Sigmoid colon (tissue), 7 donors: ENCODE results near the gene GPLD1. TPM values are rescaled to one million over a fixed set of nuclear protein-coding genes. Genes with fewer than 3 reads are reported as not detected.
A peak's percentile ranks its signal among the peaks of the same experiment; 100 is the strongest.
"Not testable (repeated sequence)": the region's sequence is repeated elsewhere in the genome, so short reads cannot be mapped to it uniquely, and the experiment has no call there.

ENCODE experiments used
- DNase-seq: peaks from one replicate; pipeline ENCODE4 v3.0.0-alpha.2; 2019
- H3K27ac ChIP-seq, 4 donors: fragments of 200-600 bp; sonication (generic); one replicate each; pipeline ENCODE4 v1.5.1; 2016 to 2019; ENCODE audit warnings: mild to moderate bottlenecking in 1 of 4
- H3K27me3 ChIP-seq, 3 donors: fragments of 200-600 bp; sonication (generic); one replicate each; pipeline ENCODE4 v1.5.1; 2019; ENCODE audit warnings: mild to moderate bottlenecking in 1 of 3
- H3K36me3 ChIP-seq, 4 donors: fragments of 200-600 bp; sonication (generic); one replicate each; pipeline ENCODE4 v1.5.1; 2016 to 2019
- H3K4me1 ChIP-seq, 4 donors: fragments of 200-600 bp; sonication (generic); one replicate each; pipeline ENCODE4 v1.5.1; 2017 to 2019
- H3K4me3 ChIP-seq, 4 donors: fragments of 200-600 bp; sonication (generic); one replicate each; pipeline ENCODE4 v1.5.1; 2017 to 2019; ENCODE audit warnings: mild to moderate bottlenecking in 2 of 4, moderate library complexity in 1 of 4
- H3K9me3 ChIP-seq, 4 donors: fragments of 200-600 bp in 3 of 4; sonication (generic) in 3 of 4; one replicate each; pipeline versions ENCODE4 v1.5.1 to v1.6.1; 2013 to 2019
- CTCF ChIP-seq, 4 experiments: fragments of 450-650 bp in 3 of 4; fragments of 200-600 bp in 1 of 4; IDR thresholded peaks; one replicate each; pipeline ENCODE4 v1.5.1; 2016 to 2019; ENCODE audit warnings: antibody characterized with exemption in 4 of 4, mild to moderate bottlenecking in 3 of 4, moderate library complexity in 2 of 4
- EP300 ChIP-seq, 4 donors: sonication (generic); formaldehyde crosslinking; IDR thresholded peaks; one replicate each; pipeline ENCODE4 v1.6.1; 2017; ENCODE audit warnings: antibody characterized with exemption in 4 of 4
- POLR2A ChIP-seq, 2 donors: fragments of 450-650 bp; IDR thresholded peaks; one replicate each; pipeline ENCODE4 v1.6.1; 2016; ENCODE audit warnings: antibody characterized with exemption in 2 of 2, mild to moderate bottlenecking in 2 of 2, moderate library complexity in 2 of 2
- POLR2AphosphoS5 ChIP-seq, 4 donors: sonication (generic); formaldehyde crosslinking; IDR thresholded peaks; one replicate each; pipeline ENCODE4 v1.6.1; 2017; ENCODE audit warnings: antibody characterized with exemption in 4 of 4
- WGBS, 2 donors: extraction: QIAGEN DNeasy Blood & Tissue Kit; methylation state at CpG; one replicate each; pipeline ENCODE4 v1.1.7; 2013; 5-methylcytosine and 5-hydroxymethylcytosine counted together
- intact Hi-C: fragments of 100-400 bp; cut with DNase I; formaldehyde crosslinking; loops from one replicate; pipeline ENCODE4 v1.15.1; 2023
- polyA plus RNA-seq, 3 donors: library from polyadenylated mRNA; stranded (reverse); fragments of 200-250 nt; gene quantifications; one replicate each; pipeline ENCODE4 v1.2.3, GENCODE V29; 2013
- total RNA-seq, 4 donors: library from RNA; depleted of rRNA; stranded (reverse); fragments of >200 nt; gene quantifications; one replicate each; pipeline ENCODE4 v1.1.0, GENCODE V29; 2016
- donor health status: healthy with polysubstance abuse.
- donor health status: Bipolar disorder and iron deficiency.
- donor health status: healthy.

The GPLD1 gene
- total and polyA plus RNA-seq, 7 donors: 0.52 to 7.2 (median 4.9) TPM; not detected in 1

- H3K27me3 ChIP-seq: peaks cover 0 to 2% (median 0%) of the 10 kb centered on the region in 3 donors
- 0 to 1% methylated on average over 63 of the region's 63 CpGs for WGBS, 2 donors
- peak within 1 kb of the TSS; percentile 77 to 81 (median 81) for H3K27ac ChIP-seq
- peak; percentile 87 for DNase-seq
- TF ChIP-seq EP300 (IDR thresholded peaks at IDR 0.05) (no peak), POLR2AphosphoS5 (IDR thresholded peaks at IDR 0.05) (peak; percentile 72 to 86 (median 78)), CTCF (IDR thresholded peaks at IDR 0.05) (no peak), POLR2A (IDR thresholded peaks at IDR 0.05) (peak; percentile 15 to 40)
- intact Hi-C loops: no loop called here
- H3K36me3 ChIP-seq: peaks cover 0 to 28% (median 2%) of the 10 kb centered on the region in 4 donors
- H3K4me3 ChIP-seq: peak within 1 kb of the TSS; percentile 66 to 88 (median 77)
- no peaks in the 10 kb centered on the region for H3K9me3 ChIP-seq
- peaks cover 0 to 17% (median 12%) of the 10 kb centered on the region in 4 donors for H3K4me1 ChIP-seq
Observed at GRCh38 chr6:24402697-24403500, 86.5 kb downstream of the GPLD1 start, which contains the start of gene MRS2. MRS2 (plus strand) TSS chr6:24402936; CDS start chr6:24403047, 111 bp downstream.

- peaks cover 0 to 13% (median 2%) of the 10 kb centered on the region in 4 donors for H3K36me3 ChIP-seq
- no peak for TF ChIP-seq EP300 (IDR thresholded peaks at IDR 0.05)
- no peak for TF ChIP-seq POLR2A (IDR thresholded peaks at IDR 0.05)
- no peak for TF ChIP-seq POLR2AphosphoS5 (IDR thresholded peaks at IDR 0.05)
- TF ChIP-seq CTCF (IDR thresholded peaks at IDR 0.05): no peak
- H3K27ac ChIP-seq: no peak overlapping the region
- peaks cover 0 to 3% (median 0%) of the 10 kb centered on the region in 4 donors for H3K9me3 ChIP-seq
- intact Hi-C loops: no loop called here
- H3K4me3 ChIP-seq: no peak overlapping the region
- 87 to 90% methylated on average over 4 of the region's 4 CpGs for WGBS, 2 donors
- DNase-seq: no peak
- H3K4me1 ChIP-seq: peaks cover 0 to 17% (median 12%) of the 10 kb centered on the region in 4 donors
- H3K27me3 ChIP-seq: peaks cover 0 to 14% (median 0%) of the 10 kb centered on the region in 3 donors
Observed at GRCh38 chr6:24401458-24401857, 87.9 kb downstream of the GPLD1 start.

- WGBS, 2 donors: 32 to 63% methylated on average over 17 of the region's 17 CpGs
Observed at GRCh38 chr6:24400045-24401039, 89.0 kb downstream of the GPLD1 start.

DNA sequence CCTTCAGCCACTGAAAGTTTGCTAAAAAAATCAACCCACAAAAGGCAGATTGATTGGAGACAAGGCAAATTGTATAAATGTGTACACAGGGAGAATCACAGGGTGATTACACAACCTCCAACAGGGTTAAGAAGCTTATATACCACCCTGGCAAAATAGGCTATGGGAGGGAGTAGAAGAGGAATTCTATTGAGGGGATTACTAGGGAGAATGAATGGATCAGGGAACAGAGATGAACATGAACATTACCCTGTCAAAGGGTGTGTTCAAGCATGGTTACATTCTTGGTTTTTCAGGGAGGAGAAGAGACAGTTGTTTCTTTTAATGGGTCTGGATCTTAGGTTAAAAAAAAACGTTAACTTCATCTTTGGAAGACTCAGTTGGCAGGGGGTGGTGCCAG is 91.7 kb downstream of the GPLD1 start:
- DNase-seq: no peak
- no peak overlapping the region for H3K27ac ChIP-seq
- no peak overlapping the region for H3K4me3 ChIP-seq
- 71 to 83% methylated on average over 1 of the region's 1 CpG for WGBS, 2 donors
- intact Hi-C loops: no loop called here
- TF ChIP-seq CTCF (IDR thresholded peaks at IDR 0.05): no peak
- TF ChIP-seq EP300 (IDR thresholded peaks at IDR 0.05): no peak
- TF ChIP-seq POLR2AphosphoS5 (IDR thresholded peaks at IDR 0.05): no peak
- TF ChIP-seq POLR2A (IDR thresholded peaks at IDR 0.05): no peak
- H3K9me3 ChIP-seq: peaks cover 0 to 6% (median 0%) of the 10 kb centered on the region in 4 donors
- no peaks in the 10 kb centered on the region for H3K36me3 ChIP-seq
- peaks cover 0 to 5% (median 4%) of the 10 kb centered on the region in 4 donors for H3K4me1 ChIP-seq
- peaks cover 0 to 21% (median 4%) of the 10 kb centered on the region in 3 donors for H3K27me3 ChIP-seq

More at GRCh38 chr6:24400045-24401039, 89.0 kb downstream of the GPLD1 start:
- intact Hi-C loops, DNase-seq, H3K27ac ChIP-seq, H3K4me3 ChIP-seq, H3K36me3 ChIP-seq, H3K9me3 ChIP-seq: not testable (repeated sequence)
- Histone ChIP-seq H3K4me1 (peaks cover 0 to 17% (median 12%) of the 10 kb centered on the region in 4 donors), H3K27me3 (peaks cover 0 to 21% (median 4%) of the 10 kb centered on the region in 3 donors)
